ENCODE measurements around the gene LEUTX. TPM values are rescaled to one million over a fixed set of nuclear protein-coding genes. Genes with fewer than 3 reads are reported as not detected.
A peak's percentile ranks its signal among the peaks of the same experiment; 100 is the strongest.

The LEUTX gene
- total and polyA plus RNA-seq, 8 donors: not detected

DNA sequence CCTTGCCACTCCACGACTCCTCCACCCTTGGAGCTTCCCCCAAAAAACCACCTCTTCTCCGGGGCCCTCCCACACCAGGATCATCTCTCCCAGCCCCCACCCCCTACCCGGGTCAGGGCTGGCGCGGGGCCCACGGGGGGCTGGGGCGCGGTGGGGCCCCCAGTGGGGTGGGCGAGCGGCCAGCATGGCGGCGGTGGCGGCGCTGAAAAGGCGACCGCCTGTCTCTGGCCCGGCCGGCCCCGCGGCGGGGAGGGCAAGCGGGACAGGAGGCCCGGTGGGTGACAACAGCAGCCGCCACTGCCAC lies 54.5 kb downstream of the LEUTX start:
- WGBS, 5 donors: 0 to 4% (median 2%) methylated on average over 16 to 24 of the region's 24 CpGs
- no peak for DNase-seq
- H3K4me1 ChIP-seq: peaks cover 18 to 27% (median 26%) of the 10 kb centered on the region in 4 donors
- peaks cover 50 to 75% (median 74%) of the 10 kb centered on the region in 4 donors for H3K36me3 ChIP-seq
- H3K4me3 ChIP-seq: peak overlapping the region; percentile 83 to 99 (median 98)
- peak overlapping the region; percentile 75 to 91 (median 89) for H3K27ac ChIP-seq
- intact Hi-C loops (cut with DNase I; ENCODE audit: low total_unique reads): no loop called here
- no peaks in the 10 kb centered on the region for H3K9me3 ChIP-seq
- H3K27me3 ChIP-seq: no peaks in the 10 kb centered on the region
- TF ChIP-seq, protein P1, sequence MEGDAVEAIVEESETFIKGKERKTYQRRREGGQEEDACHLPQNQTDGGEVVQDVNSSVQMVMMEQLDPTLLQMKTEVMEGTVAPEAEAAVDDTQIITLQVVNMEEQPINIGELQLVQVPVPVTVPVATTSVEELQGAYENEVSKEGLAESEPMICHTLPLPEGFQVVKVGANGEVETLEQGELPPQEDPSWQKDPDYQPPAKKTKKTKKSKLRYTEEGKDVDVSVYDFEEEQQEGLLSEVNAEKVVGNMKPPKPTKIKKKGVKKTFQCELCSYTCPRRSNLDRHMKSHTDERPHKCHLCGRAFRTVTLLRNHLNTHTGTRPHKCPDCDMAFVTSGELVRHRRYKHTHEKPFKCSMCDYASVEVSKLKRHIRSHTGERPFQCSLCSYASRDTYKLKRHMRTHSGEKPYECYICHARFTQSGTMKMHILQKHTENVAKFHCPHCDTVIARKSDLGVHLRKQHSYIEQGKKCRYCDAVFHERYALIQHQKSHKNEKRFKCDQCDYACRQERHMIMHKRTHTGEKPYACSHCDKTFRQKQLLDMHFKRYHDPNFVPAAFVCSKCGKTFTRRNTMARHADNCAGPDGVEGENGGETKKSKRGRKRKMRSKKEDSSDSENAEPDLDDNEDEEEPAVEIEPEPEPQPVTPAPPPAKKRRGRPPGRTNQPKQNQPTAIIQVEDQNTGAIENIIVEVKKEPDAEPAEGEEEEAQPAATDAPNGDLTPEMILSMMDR (IDR thresholded peaks at IDR 0.05): no peak
- TF ChIP-seq POLR2A (IDR thresholded peaks at IDR 0.05) (no peak), POLR2AphosphoS5 (IDR thresholded peaks at IDR 0.05) (no peak), EP300 (IDR thresholded peaks at IDR 0.05) (no peak)

DNA sequence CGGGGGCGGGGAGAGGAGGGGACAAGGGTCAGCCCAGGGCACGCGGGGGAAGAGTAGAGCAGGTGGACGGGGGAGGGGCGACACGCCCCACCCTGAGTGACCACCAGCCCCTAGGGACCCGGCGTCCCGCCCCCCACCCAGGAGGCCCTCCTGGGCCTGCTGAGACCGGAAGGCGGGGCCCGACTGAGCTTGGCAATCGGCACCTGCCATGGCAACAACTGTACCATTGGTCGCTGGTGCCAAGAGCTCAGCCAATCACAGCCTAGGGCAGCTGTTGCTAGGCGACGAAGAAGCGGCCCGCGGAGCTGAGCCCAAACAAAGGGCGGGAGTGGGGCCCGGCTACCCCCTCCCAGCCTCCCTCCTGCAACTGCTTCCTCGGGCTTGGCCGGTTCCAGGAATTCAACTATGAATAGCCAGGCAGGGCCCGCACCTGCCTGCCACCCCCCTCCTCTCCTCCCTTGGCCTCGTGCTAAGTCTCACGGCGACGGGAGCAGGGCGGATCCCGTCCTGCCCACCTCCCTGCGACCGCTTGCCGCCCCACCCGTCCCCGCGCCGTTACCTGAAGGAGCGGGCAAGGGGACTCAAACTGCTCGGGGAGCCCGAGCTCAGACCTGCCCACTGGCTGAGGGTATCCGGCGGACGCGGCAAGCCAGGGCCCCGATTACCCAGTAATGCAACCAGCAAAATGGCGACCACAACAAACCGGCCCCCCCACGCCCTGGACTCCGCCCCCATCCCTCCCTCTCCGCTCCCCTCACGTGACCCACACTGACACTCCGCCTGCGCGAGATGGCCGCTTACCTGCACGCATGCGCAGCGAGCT lies 55.0 kb downstream of the LEUTX start, which contains the start of gene DYRK1B:
TSS of gene DYRK1B (minus strand) at position 699 of the 823 bp plus-strand sequence. CDS start 2,295 bp downstream, outside the sequence.
- no peaks in the 10 kb centered on the region for H3K9me3 ChIP-seq
- intact Hi-C loops (cut with DNase I; ENCODE audit: low total_unique reads): no loop called here
- peaks cover 50 to 75% (median 74%) of the 10 kb centered on the region in 4 donors for H3K36me3 ChIP-seq
- 0 to 1% (median 0%) methylated on average over 16 to 58 of the region's 59 CpGs for whole genome bisulfite sequencing, 5 donors
- H3K27ac ChIP-seq: peak within 1 kb of the TSS; percentile 75 to 91 (median 89)
- peaks cover 18 to 27% (median 26%) of the 10 kb centered on the region in 4 donors for H3K4me1 ChIP-seq
- peak; percentile 99 for DNase-seq
- peak within 1 kb of the TSS; percentile 83 to 99 (median 98) for H3K4me3 ChIP-seq
- TF ChIP-seq EP300 (IDR thresholded peaks at IDR 0.05) (no peak), POLR2AphosphoS5 (IDR thresholded peaks at IDR 0.05) (peak in 2 of 3 donors; percentile 66 to 92)
- H3K27me3 ChIP-seq: no peaks in the 10 kb centered on the region

DNA sequence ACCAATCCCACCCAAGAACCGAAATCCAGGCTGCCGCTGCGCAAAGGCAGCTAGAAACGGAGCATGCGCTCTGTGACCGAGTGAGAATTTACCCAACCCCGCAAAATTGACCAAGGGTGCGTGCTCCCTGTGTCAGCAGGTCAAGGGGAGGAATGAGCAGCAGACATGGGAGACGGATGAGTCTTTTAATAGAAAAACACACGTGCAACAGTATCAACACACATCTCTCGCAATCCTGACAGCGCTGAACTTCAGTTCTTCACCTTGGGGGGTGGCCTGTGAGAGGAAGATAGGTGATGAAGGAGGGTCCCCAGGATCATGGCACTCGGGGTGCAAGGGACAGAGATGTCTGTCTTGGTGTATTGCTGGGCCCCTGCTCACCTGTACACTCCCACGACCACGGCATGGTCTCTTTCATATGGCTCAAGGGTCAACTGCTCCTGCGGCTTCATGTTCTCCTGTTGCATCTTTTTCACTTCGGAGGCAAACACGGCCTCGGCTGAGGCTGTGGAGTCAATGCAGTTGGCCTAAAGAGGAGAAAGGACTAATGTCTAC lies 55.7 kb downstream of the LEUTX start:
- Histone ChIP-seq H3K9me3 (no peaks in the 10 kb centered on the region), H3K4me3 (peak overlapping the region; percentile 83 to 99 (median 98)), H3K27ac (peak overlapping the region; percentile 15 to 91 (median 75)), H3K36me3 (peaks cover 54 to 75% (median 74%) of the 10 kb centered on the region in 4 donors), H3K4me1 (peaks cover 18 to 27% (median 26%) of the 10 kb centered on the region in 4 donors), H3K27me3 (no peaks in the 10 kb centered on the region)
- 39 to 48% (median 41%) methylated on average over 17 to 19 of the region's 19 CpGs for WGBS, 5 donors
- TF ChIP-seq, protein P1 (IDR thresholded peaks at IDR 0.05): no peak
- TF ChIP-seq EP300 (IDR thresholded peaks at IDR 0.05): no peak
- TF ChIP-seq POLR2AphosphoS5 (IDR thresholded peaks at IDR 0.05): no peak
- no peak for TF ChIP-seq POLR2A (IDR thresholded peaks at IDR 0.05)
- no peak for DNase-seq
- intact Hi-C loops (cut with DNase I; ENCODE audit: low total_unique reads): no loop called here

Small RNA genes within 50 kb of the gene (small RNA-seq; reads per million reads assigned to genes)
- gene MIR6719: 0 reads per million in 4 donors

Other genes with a start within 250 kb of the LEUTX start
- 1 to 10 TPM in 3 of 5 donors, under 1 TPM in 1, not detected in 1; 0.58 to 5.7 (median 1.9) TPM for gene EID2B, start 246.0 kb upstream of the LEUTX start, total RNA-seq
- 1 to 10 TPM; 1.2 to 1.9 (median 1.2) TPM for gene EID2B, start 246.0 kb upstream of the LEUTX start, polyA plus RNA-seq
- gene EID2, start 238.7 kb upstream of the LEUTX start, total RNA-seq: 10 to 100 TPM in 1 of 5 donors, 1 to 10 TPM in 3, not detected in 1; 4.3 to 56.5 (median 6.1) TPM
- 10 to 100 TPM in 2 of 3 donors, 1 to 10 TPM in 1; 8.7 to 12.5 (median 10.2) TPM for gene EID2, start 238.7 kb upstream of the LEUTX start, polyA plus RNA-seq
- not detected for gene LGALS13, start 176.3 kb upstream of the LEUTX start, total RNA-seq
- gene LGALS13, start 176.3 kb upstream of the LEUTX start, polyA plus RNA-seq: not detected
- gene LGALS16, start 122.9 kb upstream of the LEUTX start, total RNA-seq: not detected
- gene LGALS16, start 122.9 kb upstream of the LEUTX start, polyA plus RNA-seq: not detected
- not detected for gene LGALS14, start 74.4 kb upstream of the LEUTX start, total RNA-seq
- gene LGALS14, start 74.4 kb upstream of the LEUTX start, polyA plus RNA-seq: not detected
- 1 to 10 TPM in 1 of 5 donors, not detected in 4; 2.8 TPM for gene CLC, start 40.8 kb upstream of the LEUTX start, total RNA-seq
- 1 to 10 TPM in 1 of 3 donors, not detected in 2; 1.7 TPM for gene CLC, start 40.8 kb upstream of the LEUTX start, polyA plus RNA-seq
- gene DYRK1B, start 55.3 kb downstream of the LEUTX start, total RNA-seq: 10 to 100 TPM in 3 of 5 donors, 1 to 10 TPM in 2; 3.9 to 28.4 (median 10.7) TPM
- 10 to 100 TPM in 1 of 3 donors, 1 to 10 TPM in 2; 5.7 to 13.2 (median 9.1) TPM for gene DYRK1B, start 55.3 kb downstream of the LEUTX start, polyA plus RNA-seq
- gene FBL, start 67.5 kb downstream of the LEUTX start, total RNA-seq: 100 to 1,000 TPM in 4 of 5 donors, 10 to 100 TPM in 1; 59.8 to 311 (median 129) TPM
- gene FBL, start 67.5 kb downstream of the LEUTX start, polyA plus RNA-seq: 100 to 1,000 TPM; 229 to 331 (median 318) TPM
- gene FCGBP, start 155.8 kb downstream of the LEUTX start, total RNA-seq: 1,000 to 10,000 TPM in 1 of 5 donors, 100 to 1,000 TPM in 3, 10 to 100 TPM in 1; 90.2 to 7,510 (median 472) TPM
- 10 to 100 TPM in 1 of 3 donors, 1 to 10 TPM in 2; 6.5 to 11.9 (median 8.4) TPM for gene FCGBP, start 155.8 kb downstream of the LEUTX start, polyA plus RNA-seq
- gene PSMC4, start 192.3 kb downstream of the LEUTX start, total RNA-seq: 10 to 100 TPM in 4 of 5 donors, 1 to 10 TPM in 1; 3.8 to 79.7 (median 69.4) TPM
- 10 to 100 TPM; 58.0 to 75.6 (median 62.3) TPM for gene PSMC4, start 192.3 kb downstream of the LEUTX start, polyA plus RNA-seq
- gene ZNF546, start 218.2 kb downstream of the LEUTX start, total RNA-seq: 1 to 10 TPM in 4 of 5 donors, under 1 TPM in 1; 0.29 to 9.3 (median 3.3) TPM
- gene ZNF546, start 218.2 kb downstream of the LEUTX start, polyA plus RNA-seq: 1 to 10 TPM in 1 of 3 donors, under 1 TPM in 2; 0.68 to 1.6 (median 0.76) TPM

Measured in stomach (tissue), 9 donors.